HG03469 (cell line): ENCODE results near the gene OXSR1.
"Not testable (repeated sequence)": the region's sequence is repeated elsewhere in the genome, so short reads cannot be mapped to it uniquely, and the experiment has no call there.

Experiments used
- ATAC-seq: cut with Tn5 transposase; IDR thresholded peaks from one replicate; pipeline ENCODE4 v1.9.1; 2021; ENCODE audit warnings: mild to moderate bottlenecking, moderate library complexity, moderate number of reproducible peaks; ENCODE audit not compliant: unreplicated experiment

The OXSR1 gene

GRCh38 chr3:38265604-38266307 lies 100.4 kb downstream of the OXSR1 start, which contains the start of gene SLC22A13:
Gene SLC22A13 (plus strand): TSS chr3:38265812. CDS start chr3:38265861, 49 bp downstream.
- ATAC-seq: no peak

DNA sequence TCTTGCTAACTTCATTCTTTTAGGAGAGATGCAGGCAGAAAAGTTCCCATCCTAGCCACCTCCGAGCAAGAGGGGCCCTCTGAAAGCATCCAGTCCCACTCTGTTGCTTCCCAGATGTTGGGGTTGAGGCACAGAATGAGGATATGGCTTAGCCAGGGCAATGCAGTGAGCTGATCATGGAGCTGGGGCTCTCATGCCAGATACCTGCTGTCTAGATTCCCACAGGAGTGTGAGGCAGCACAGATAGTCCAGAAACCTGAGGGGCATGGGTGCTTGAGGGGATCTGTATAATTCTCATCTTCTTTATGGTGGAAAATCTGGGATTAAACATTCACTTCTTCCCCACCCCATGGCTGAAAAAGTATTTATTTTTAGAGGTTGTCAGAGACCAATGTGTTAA lies 101.5 kb downstream of the OXSR1 start:
- no peak for ATAC-seq

DNA sequence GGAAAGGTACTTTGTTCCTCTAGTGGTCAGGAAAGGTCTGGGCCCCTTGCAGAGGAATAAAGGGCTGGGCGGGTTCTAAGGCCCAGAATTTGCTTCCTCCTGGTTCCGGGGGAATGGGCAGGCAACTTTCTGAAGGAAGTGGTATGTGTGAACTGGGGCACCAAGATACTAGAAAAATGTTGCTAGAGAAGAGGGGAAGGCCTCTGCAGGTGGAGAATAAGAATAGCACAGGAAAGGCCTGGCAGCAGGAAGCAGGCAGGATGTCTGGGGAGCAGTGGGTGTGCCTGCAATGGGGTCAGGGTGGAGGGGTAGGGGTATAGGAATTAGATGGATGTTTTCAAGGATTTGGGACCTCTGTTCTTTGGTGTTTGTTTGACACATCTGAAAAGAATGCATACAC lies 102.3 kb downstream of the OXSR1 start:
- ATAC-seq: no peak

DNA sequence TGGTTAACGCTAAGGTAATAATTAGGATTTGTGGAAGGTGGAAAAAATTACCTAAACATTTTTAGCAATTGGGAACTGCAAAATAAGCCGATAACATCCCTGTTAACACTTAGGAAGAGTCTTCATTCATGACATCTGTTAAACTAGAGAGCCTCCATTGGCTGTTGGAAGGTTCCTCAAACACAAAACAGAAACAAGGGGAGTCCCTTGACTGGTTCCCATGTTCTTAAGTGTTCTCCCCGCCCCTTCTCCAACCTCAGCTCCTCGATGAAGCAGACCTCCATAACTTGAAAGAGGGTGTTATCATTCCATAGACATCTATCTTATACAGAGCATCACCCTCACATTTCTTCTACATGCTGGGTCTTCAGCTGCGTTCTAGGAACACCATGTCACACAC lies 102.8 kb downstream of the OXSR1 start:
- no peak for ATAC-seq

- ATAC-seq: no peak
Observed at GRCh38 chr3:38268522-38268921, 103.2 kb downstream of the OXSR1 start.

DNA sequence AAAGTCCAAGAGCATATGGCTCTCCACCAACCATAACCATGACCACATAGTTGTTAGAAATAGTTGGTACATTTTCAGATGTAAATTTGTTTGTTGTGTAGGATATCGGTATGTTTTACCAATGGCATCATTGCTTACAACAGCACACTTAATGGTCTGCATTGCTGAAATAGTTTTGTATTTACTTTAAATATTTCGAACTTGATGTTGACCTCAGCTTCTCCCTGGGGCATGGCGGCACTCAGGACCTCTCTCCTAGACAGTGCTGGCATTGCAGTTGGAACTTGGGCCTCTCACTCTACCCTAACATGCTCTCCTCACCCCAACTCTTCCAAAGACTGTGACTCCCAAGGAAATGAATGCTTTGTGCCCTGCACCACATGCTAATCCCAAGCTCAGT lies 105.3 kb downstream of the OXSR1 start:
- ATAC-seq: no peak

DNA sequence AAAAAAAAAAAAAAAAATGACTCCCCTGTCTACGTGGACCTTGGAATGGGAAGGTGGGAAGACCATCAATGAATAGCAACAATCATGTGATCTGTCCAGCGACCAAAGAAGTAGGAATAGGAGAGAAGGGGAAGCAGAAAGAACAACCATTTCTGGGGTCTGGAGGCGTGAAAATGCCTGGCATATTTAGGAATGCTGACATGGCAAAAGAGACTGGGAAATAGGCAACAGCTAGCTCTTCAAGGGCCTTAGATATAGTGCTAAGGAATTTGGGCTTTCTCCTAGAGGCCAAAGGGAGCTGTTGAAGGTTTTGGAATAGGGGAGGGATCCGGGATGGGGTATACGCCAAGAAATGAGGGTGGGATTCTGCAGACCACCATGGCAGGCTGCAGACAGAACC lies 106.2 kb downstream of the OXSR1 start:
- ATAC-seq: no peak

- no peak for ATAC-seq
Observed at GRCh38 chr3:38274864-38275649, 109.7 kb downstream of the OXSR1 start.

GRCh38 chr3:38275658-38276057 lies 110.3 kb downstream of the OXSR1 start:
- no peak for ATAC-seq

DNA sequence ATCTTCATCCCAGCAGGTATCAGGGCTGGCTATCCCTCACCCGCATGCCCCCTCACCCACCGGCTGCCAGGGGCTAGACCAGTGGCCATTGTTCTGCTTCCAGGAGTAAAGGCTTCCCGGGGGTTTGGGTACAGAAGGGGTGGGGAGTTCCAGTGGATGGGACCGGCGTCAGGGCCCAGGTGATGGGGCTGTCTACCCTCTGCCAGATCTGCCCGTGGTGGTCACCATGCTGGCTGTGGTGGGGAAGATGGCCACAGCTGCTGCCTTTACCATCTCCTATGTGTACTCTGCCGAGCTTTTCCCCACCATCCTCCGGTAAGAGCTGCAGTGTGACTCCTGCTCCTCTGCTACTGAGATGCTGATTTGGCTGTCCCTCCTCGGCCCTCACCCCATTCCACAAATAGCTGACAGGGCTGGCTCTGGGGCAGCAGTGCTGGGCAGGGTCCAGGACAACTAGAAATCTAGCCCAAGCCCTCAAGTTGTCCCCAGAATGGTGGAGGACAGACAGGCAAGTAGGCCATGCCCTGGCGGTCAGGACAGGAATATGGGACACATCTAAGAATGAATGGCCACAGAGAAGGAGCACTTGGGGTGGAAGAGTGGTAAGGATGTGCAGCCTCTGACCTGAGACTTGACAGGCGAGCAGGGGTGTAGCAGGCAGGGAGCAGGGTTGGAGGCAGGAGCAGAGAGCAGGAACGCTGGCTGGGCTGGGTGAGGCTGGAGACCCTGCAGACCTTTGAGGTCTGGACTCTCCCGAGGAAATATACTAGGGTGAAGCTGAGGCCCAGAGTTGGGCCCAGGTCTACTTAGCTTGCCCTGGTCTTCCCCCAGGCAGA lies 111.0 kb downstream of the OXSR1 start:
- ATAC-seq: no peak

- ATAC-seq: no peak
Observed at GRCh38 chr3:38276917-38277630, 111.7 kb downstream of the OXSR1 start.

- ATAC-seq: no peak
Observed at GRCh38 chr3:38278841-38279240, 113.5 kb downstream of the OXSR1 start.

DNA sequence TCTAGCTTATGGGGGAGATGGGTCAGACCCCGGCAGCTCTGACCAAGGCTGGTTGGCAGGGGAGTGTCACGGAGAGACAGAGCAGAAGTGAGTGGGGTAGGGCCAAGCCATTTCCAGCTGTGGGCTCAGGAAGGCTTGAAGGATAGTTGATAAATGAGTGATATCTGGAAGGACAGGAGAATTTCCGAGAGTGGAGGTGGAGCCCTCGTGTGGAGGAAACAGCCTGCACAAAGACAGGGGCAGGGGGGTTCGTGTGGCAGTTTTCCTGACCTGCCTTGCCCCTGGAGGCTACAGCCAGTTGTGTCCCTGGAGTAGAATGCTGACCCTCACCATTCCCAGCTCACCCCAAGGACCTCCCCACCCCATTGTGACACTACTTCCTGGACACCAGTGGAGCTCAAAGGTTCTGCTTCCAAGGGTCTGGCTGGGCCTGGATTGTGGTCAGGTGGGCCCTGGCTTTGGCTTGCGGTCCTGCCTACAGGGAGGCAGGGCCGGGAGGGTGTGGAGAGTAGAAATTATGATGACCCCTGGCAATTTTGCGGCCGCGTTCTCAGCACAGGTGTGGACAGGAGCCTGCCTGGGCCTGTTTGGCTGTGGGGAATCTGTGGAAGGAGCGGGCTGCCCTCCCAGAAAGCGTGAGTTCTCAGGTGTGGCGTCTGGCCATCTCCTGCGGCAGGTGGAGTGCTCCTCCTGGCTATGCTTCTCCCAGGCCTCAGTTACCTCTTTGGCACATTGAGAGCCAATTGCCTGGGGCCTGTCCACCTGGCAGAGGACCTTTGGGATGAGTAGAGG lies 116.8 kb downstream of the OXSR1 start, which contains the start of gene SLC22A14:
Gene SLC22A14 (plus strand): TSS at position 400 of the 792 bp plus-strand sequence. CDS start 23,733 bp downstream, outside the sequence.
- ATAC-seq: no peak

DNA sequence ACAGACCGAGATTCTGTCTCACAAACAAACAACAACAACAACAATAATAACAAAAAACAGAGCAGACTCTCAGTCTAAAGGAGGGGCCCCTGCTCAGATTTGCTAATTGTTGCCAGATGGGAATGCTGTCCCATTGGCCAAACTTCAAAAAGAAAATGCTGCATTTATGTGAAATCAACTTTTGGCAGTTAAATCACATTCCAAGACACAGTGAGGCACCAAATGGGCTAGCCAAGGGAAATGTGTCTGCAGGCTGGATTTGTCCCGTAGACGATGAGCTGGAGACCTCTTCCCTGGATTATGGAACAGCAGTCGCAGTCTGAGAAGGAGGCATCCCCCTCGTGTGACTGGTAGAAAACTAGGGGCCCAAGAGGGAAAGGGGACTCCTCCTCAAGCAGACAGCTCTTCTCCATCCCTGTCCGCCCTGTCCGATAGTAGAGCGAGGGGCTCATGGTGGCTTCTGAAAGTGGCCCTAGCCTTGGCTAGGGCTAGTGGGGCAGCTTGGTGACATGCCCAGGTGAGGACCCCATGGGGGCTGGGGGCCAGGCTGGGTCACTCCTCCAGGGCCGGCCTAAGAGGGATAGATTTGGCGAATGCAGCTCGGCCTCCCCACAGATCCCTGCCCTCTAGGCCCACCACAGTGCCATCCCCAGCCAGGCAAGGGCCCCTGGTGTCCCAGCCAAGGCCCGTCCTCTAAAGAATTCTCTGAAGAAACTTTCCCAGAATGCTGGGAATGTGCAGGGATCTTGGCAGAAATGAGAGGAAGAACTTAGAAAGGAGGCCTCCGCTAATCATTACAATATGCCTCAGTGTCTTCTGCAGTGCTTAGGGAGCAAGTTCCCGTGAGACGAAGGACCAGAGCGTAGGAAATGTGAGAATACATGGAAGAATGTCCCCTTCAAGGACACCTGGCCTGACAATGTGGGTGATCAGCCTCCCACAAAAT lies 118.7 kb downstream of the OXSR1 start:
- ATAC-seq: no peak

GRCh38 chr3:38284756-38285150 lies 119.4 kb downstream of the OXSR1 start:
- ATAC-seq: no peak

GRCh38 chr3:38289286-38290217 lies 124.2 kb downstream of the OXSR1 start:
- ATAC-seq: not testable (repeated sequence)

GRCh38 chr3:38297053-38297452 lies 131.7 kb downstream of the OXSR1 start:
- ATAC-seq: not testable (repeated sequence)

- ATAC-seq: no peak
Observed at GRCh38 chr3:38297537-38297936, 132.2 kb downstream of the OXSR1 start.
